HL-60 (cell line): ENCODE measurements around the gene TRA2A.

Source experiments
- DNase-seq, 2 experiments: peaks; one replicate each; pipeline ENCODE4 v3.0.0-alpha.2; 2010 to 2020; ENCODE audit warnings: low read depth in 1 of 2, low spot score in 1 of 2
- H3K27ac ChIP-seq: fragments of 250-450 bp; sonication (Bioruptor Pico); replicated peaks from 2 replicates; pipeline ENCODE4 v1.5.1; 2020; ENCODE audit warnings: mild to moderate bottlenecking, moderate library complexity
- H3K27me3 ChIP-seq: fragments of 250-450 bp; sonication (Bioruptor Pico); 2 replicates; pipeline ENCODE4 v1.5.1; 2021; ENCODE audit warnings: mild to moderate bottlenecking, moderate library complexity; ENCODE audit not compliant: insufficient read depth, poor library complexity, severe bottlenecking
- H3K4me3 ChIP-seq: replicated peaks from 2 replicates; pipeline ENCODE4 v1.5.1; 2011; ENCODE audit warnings: mild to moderate bottlenecking, control low read depth, low read length; ENCODE audit not compliant: insufficient read depth
- CTCF ChIP-seq: IDR thresholded peaks from one replicate; pipeline ENCODE4 v1.5.1; 2011; ENCODE audit warnings: low read length, control low read depth, inconsistent platforms; ENCODE audit not compliant: insufficient read depth
- GABPA ChIP-seq: IDR thresholded peaks from 2 replicates; pipeline ENCODE4 v1.6.1; 2012; ENCODE audit warnings: low read depth
- POLR2AphosphoS5 ChIP-seq: IDR thresholded peaks from 2 replicates; pipeline ENCODE4 v1.6.1; 2012; ENCODE audit warnings: low read depth
- SPI1 ChIP-seq: IDR thresholded peaks from 2 replicates; pipeline ENCODE4 v1.6.1; 2012; ENCODE audit warnings: low read depth, mild to moderate bottlenecking, borderline replicate concordance
- TF ChIP-seq, protein P1 (sequence below): IDR thresholded peaks from 2 replicates; pipeline ENCODE4 v1.6.1; 2012; ENCODE audit warnings: low read depth; ENCODE audit not compliant: insufficient replicate concordance

TRA2A gene

GRCh38 chr7:23487670-23488069 lies 44.1 kb downstream of the TRA2A start:
- DNase-seq, result no peak
- H3K27ac ChIP-seq, result no peak overlapping the region
- TF ChIP-seq SPI1 (no peak), POLR2AphosphoS5 (no peak), CTCF (no peak), GABPA (no peak)
- TF ChIP-seq, protein P1, sequence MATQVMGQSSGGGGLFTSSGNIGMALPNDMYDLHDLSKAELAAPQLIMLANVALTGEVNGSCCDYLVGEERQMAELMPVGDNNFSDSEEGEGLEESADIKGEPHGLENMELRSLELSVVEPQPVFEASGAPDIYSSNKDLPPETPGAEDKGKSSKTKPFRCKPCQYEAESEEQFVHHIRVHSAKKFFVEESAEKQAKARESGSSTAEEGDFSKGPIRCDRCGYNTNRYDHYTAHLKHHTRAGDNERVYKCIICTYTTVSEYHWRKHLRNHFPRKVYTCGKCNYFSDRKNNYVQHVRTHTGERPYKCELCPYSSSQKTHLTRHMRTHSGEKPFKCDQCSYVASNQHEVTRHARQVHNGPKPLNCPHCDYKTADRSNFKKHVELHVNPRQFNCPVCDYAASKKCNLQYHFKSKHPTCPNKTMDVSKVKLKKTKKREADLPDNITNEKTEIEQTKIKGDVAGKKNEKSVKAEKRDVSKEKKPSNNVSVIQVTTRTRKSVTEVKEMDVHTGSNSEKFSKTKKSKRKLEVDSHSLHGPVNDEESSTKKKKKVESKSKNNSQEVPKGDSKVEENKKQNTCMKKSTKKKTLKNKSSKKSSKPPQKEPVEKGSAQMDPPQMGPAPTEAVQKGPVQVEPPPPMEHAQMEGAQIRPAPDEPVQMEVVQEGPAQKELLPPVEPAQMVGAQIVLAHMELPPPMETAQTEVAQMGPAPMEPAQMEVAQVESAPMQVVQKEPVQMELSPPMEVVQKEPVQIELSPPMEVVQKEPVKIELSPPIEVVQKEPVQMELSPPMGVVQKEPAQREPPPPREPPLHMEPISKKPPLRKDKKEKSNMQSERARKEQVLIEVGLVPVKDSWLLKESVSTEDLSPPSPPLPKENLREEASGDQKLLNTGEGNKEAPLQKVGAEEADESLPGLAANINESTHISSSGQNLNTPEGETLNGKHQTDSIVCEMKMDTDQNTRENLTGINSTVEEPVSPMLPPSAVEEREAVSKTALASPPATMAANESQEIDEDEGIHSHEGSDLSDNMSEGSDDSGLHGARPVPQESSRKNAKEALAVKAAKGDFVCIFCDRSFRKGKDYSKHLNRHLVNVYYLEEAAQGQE, result no peak
- no peak overlapping the region for H3K4me3 ChIP-seq
- no peaks in the 10 kb centered on the region for H3K27me3 ChIP-seq

- DNase-seq, result no peak
- H3K27ac ChIP-seq, result no peak overlapping the region
- TF ChIP-seq GABPA (no peak), SPI1 (no peak), CTCF (no peak), POLR2AphosphoS5 (no peak)
- TF ChIP-seq, protein P1, result no peak
Measured at GRCh38 chr7:23486002-23486773, 45.6 kb downstream of the TRA2A start.

DNA sequence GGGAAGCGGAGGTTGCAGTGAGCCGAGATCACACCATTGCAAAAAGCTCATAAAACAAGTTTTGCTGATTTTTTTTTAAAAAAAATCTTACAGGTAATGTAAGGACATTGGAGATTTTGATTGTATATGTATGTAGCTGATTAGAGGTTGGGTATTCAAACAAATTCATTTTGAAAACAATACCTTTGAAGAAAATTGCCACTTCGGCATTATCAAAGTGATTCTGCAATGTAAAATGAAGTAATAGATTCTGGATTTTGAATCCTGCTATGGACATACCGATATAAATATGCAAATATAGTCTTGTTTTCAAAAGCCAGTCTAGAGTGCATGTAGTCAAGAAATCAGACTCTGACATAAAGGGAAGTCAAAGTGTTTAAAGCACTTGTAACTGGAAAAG lies 49.1 kb downstream of the TRA2A start:
- Histone ChIP-seq H3K27me3 (no peaks in the 10 kb centered on the region), H3K4me3 (no peak overlapping the region), H3K27ac (no peak overlapping the region)
- DNase-seq, result no peak
- no peak for TF ChIP-seq SPI1
- no peak for TF ChIP-seq POLR2AphosphoS5
- TF ChIP-seq CTCF, result no peak
- TF ChIP-seq, protein P1, result no peak
- no peak for TF ChIP-seq GABPA

More at GRCh38 chr7:23486002-23486773, 45.6 kb downstream of the TRA2A start:
- Histone ChIP-seq H3K27me3 (no peaks in the 10 kb centered on the region), H3K4me3 (no peak overlapping the region)
